CD4-positive, alpha-beta T cell treated with Interleukin-17A for 1 hour (primary cell): ENCODE measurements around the gene AGAP6.
"Not testable (repeated sequence)": the region's sequence is repeated elsewhere in the genome, so short reads cannot be mapped to it uniquely, and the experiment has no call there.

ENCODE experiments used
- DNase-seq: peaks from one replicate; pipeline ENCODE4 v3.0.0-alpha.2; 2020

Gene AGAP6

GRCh38 chr10:49988376-49988775 lies at the start of gene AGAP6:
Gene AGAP6, plus strand, starts transcription at chr10:49988406. Its CDS starts 310 bp downstream, at chr10:49988716.
- DNase-seq: not testable (repeated sequence)

GRCh38 chr10:49941447-49942338 lies 46.5 kb upstream of the AGAP6 start, which contains the start of the genes PARG and TIMM23B:
Gene PARG, minus strand, starts transcription at chr10:49942027. Its CDS starts 302 bp downstream, at chr10:49941725.
Gene TIMM23B, plus strand, starts transcription at chr10:49942053. Its CDS starts 142 bp downstream, at chr10:49942195.
- peak; percentile 83 for DNase-seq

GRCh38 chr10:49942339-49942705 lies 45.9 kb upstream of the AGAP6 start:
- DNase-seq: not testable (repeated sequence)

GRCh38 chr10:49943607-49944006 lies 44.6 kb upstream of the AGAP6 start:
- DNase-seq: not testable (repeated sequence)

GRCh38 chr10:49948142-49948541 lies 40.1 kb upstream of the AGAP6 start:
- DNase-seq: not testable (repeated sequence)

- DNase-seq: not testable (repeated sequence)
Measured at GRCh38 chr10:49948737-49949136, 39.5 kb upstream of the AGAP6 start.

- DNase-seq: not testable (repeated sequence)
Measured at GRCh38 chr10:49952006-49952405, 36.2 kb upstream of the AGAP6 start.

GRCh38 chr10:49953122-49953521 lies 35.1 kb upstream of the AGAP6 start:
- DNase-seq: not testable (repeated sequence)

- not testable (repeated sequence) for DNase-seq
Measured at GRCh38 chr10:49970331-49970857, 17.8 kb upstream of the AGAP6 start.

- DNase-seq: not testable (repeated sequence)
Measured at GRCh38 chr10:49971466-49971865, 16.7 kb upstream of the AGAP6 start.

GRCh38 chr10:49972094-49972493 lies 16.1 kb upstream of the AGAP6 start:
- not testable (repeated sequence) for DNase-seq

GRCh38 chr10:49977756-49978155 lies 10.4 kb upstream of the AGAP6 start:
- not testable (repeated sequence) for DNase-seq

GRCh38 chr10:49987207-49987606 lies 999 bp upstream of the AGAP6 start:
- DNase-seq: not testable (repeated sequence)

GRCh38 chr10:49995321-49995720 lies 7.1 kb downstream of the AGAP6 start:
- DNase-seq: not testable (repeated sequence)

- not testable (repeated sequence) for DNase-seq
Measured at GRCh38 chr10:50014024-50014423, 25.8 kb downstream of the AGAP6 start.

GRCh38 chr10:50015596-50016220 lies 27.5 kb downstream of the AGAP6 start:
- not testable (repeated sequence) for DNase-seq

- DNase-seq: not testable (repeated sequence)
Measured at GRCh38 chr10:50016926-50017325, 28.7 kb downstream of the AGAP6 start.

- DNase-seq: not testable (repeated sequence)
Measured at GRCh38 chr10:50017646-50018045, 29.4 kb downstream of the AGAP6 start.

GRCh38 chr10:50019279-50019678 lies 31.1 kb downstream of the AGAP6 start:
- DNase-seq: not testable (repeated sequence)

GRCh38 chr10:50020451-50021024 lies 32.3 kb downstream of the AGAP6 start:
- DNase-seq: not testable (repeated sequence)

GRCh38 chr10:50021646-50022045 lies 33.4 kb downstream of the AGAP6 start:
- no peak for DNase-seq

- not testable (repeated sequence) for DNase-seq
Measured at GRCh38 chr10:50024716-50025383, 36.6 kb downstream of the AGAP6 start.
